ENCODE data around the gene DOCK9. TPM values are rescaled to one million over a fixed set of nuclear protein-coding genes. Genes with fewer than 3 reads are reported as not detected.

The DOCK9 gene
- total and polyA plus RNA-seq, 7 donors: 13.8 to 39.5 (median 19.9) TPM

GRCh38 chr13:98996046-98996445 is 18.2 kb upstream of the DOCK9 start:
- no peak overlapping the region for H3K27ac ChIP-seq
- intact Hi-C loops (cut with DNase I): no loop called here
- no peak overlapping the region for H3K4me3 ChIP-seq
- TF ChIP-seq CTCF (IDR thresholded peaks at IDR 0.05): no peak
- H3K4me1 ChIP-seq: peaks cover 10% of the 10 kb centered on the region
- H3K27me3 ChIP-seq (ENCODE audit: insufficient read depth in 3 of 3, low read length in 2 of 3): no peaks in the 10 kb centered on the region
- H3K9me3 ChIP-seq: no peaks in the 10 kb centered on the region
- WGBS, 3 donors: 97 to 98% (median 97%) methylated on average over 5 of the region's 5 CpGs
- H3K36me3 ChIP-seq (ENCODE audit: insufficient read depth in 1 of 2, low read depth in 1 of 2): no peaks in the 10 kb centered on the region
- DNase-seq: no peak
- ATAC-seq: no peak

DNA sequence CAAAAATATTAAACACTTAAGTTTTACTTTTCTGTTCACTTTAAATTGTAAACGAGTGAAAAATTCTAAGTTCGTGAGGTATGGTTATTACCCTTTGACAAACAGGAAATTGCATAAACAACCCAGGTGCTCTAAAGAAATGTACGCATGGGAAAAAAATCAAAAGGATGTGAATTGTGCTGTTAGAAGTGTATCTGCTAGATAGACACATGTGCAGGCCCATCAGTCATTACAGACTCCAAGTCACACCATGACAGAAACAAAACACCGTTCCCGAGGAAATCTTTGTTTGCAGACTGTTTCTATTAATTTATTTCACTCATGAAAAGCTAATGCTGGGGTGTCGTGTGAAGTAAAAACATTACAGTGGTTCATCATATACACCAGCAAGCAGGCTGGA is 17.0 kb upstream of the DOCK9 start:
- ATAC-seq: no peak
- Histone ChIP-seq H3K9me3 (no peaks in the 10 kb centered on the region), H3K4me1 (no peaks in the 10 kb centered on the region), H3K4me3 (no peak overlapping the region), H3K36me3 (ENCODE audit: insufficient read depth in 1 of 2, low read depth in 1 of 2) (no peaks in the 10 kb centered on the region), H3K27ac (no peak overlapping the region), H3K27me3 (ENCODE audit: insufficient read depth in 3 of 3, low read length in 2 of 3) (no peaks in the 10 kb centered on the region)
- intact Hi-C loops (cut with DNase I): no loop called here
- no peak for DNase-seq
- no peak for TF ChIP-seq CTCF (IDR thresholded peaks at IDR 0.05)
- WGBS, 3 donors: 75 to 84% (median 80%) methylated on average over 6 of the region's 6 CpGs

DNA sequence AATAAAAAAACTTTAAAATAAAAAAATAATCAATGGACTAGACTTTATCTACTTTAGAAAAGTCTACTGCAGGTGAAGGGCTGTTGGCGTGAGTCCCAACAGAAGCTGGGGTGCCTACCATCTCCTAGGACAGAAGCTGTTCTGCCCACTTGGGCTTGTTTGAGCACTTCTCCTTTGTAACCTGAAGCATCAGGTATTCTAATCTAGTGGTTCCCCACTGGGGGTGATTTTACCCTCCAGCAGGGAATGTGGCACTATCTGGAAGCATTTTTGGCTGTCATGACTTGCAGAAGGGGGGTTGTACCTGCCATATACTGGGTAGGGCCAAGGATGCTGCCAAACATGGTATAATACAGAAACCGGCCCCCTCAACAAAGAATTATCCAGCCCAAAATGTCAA is 16.2 kb upstream of the DOCK9 start:
- no peak for DNase-seq
- no peaks in the 10 kb centered on the region for H3K4me1 ChIP-seq
- H3K36me3 ChIP-seq (ENCODE audit: insufficient read depth in 1 of 2, low read depth in 1 of 2): no peaks in the 10 kb centered on the region
- no peaks in the 10 kb centered on the region for H3K27me3 ChIP-seq (ENCODE audit: insufficient read depth in 3 of 3, low read length in 2 of 3)
- H3K27ac ChIP-seq: no peak overlapping the region
- H3K9me3 ChIP-seq: no peaks in the 10 kb centered on the region
- no peak for ATAC-seq
- WGBS, 3 donors: 95 to 98% (median 96%) methylated on average over 2 of the region's 2 CpGs
- no peak for TF ChIP-seq CTCF (IDR thresholded peaks at IDR 0.05)
- H3K4me3 ChIP-seq: no peak overlapping the region
- intact Hi-C loops (cut with DNase I): no loop called here

- intact Hi-C loops (cut with DNase I): no loop called here
- no peaks in the 10 kb centered on the region for H3K4me1 ChIP-seq
- DNase-seq (no peak), ATAC-seq (no peak)
- H3K36me3 ChIP-seq (ENCODE audit: insufficient read depth in 1 of 2, low read depth in 1 of 2): no peaks in the 10 kb centered on the region
- no peaks in the 10 kb centered on the region for H3K27me3 ChIP-seq (ENCODE audit: insufficient read depth in 3 of 3, low read length in 2 of 3)
- 72 to 75% (median 74%) methylated on average over 7 of the region's 7 CpGs for WGBS, 3 donors
- no peak overlapping the region for H3K27ac ChIP-seq
- no peak for TF ChIP-seq CTCF (IDR thresholded peaks at IDR 0.05)
- H3K4me3 ChIP-seq: no peak overlapping the region
- H3K9me3 ChIP-seq: no peaks in the 10 kb centered on the region
Measured at GRCh38 chr13:98992355-98992754, 14.5 kb upstream of the DOCK9 start.

GRCh38 chr13:98990701-98991100 is 12.8 kb upstream of the DOCK9 start:
- no peaks in the 10 kb centered on the region for H3K36me3 ChIP-seq (ENCODE audit: insufficient read depth in 1 of 2, low read depth in 1 of 2)
- no peak overlapping the region for H3K4me3 ChIP-seq
- H3K4me1 ChIP-seq: no peaks in the 10 kb centered on the region
- no peak for ATAC-seq
- no peaks in the 10 kb centered on the region for H3K9me3 ChIP-seq
- WGBS, 3 donors: 97 to 100% (median 100%) methylated on average over 3 of the region's 3 CpGs
- no peaks in the 10 kb centered on the region for H3K27me3 ChIP-seq (ENCODE audit: insufficient read depth in 3 of 3, low read length in 2 of 3)
- DNase-seq: no peak
- H3K27ac ChIP-seq: no peak overlapping the region
- intact Hi-C loops (cut with DNase I): no loop called here
- no peak for TF ChIP-seq CTCF (IDR thresholded peaks at IDR 0.05)
